ENCODE results near the gene WNK2. TPM values are rescaled to one million over a fixed set of nuclear protein-coding genes. Genes with fewer than 3 reads are reported as not detected.

The WNK2 gene
- total and polyA plus RNA-seq, 4 donors: 0.13 to 3.7 (median 2.9) TPM

- Histone ChIP-seq H3K36me3 (ENCODE audit: control insufficient read depth in 1 of 2, insufficient read depth in 2 of 2, low read length in 1 of 2) (no peaks in the 10 kb centered on the region), H3K27ac (ENCODE audit: low read depth in 1 of 2, low read length in 2 of 2) (no peak overlapping the region), H3K4me1 (ENCODE audit: control insufficient read depth in 1 of 2, insufficient read depth in 2 of 2, low read length in 2 of 2) (no peaks in the 10 kb centered on the region), H3K4me3 (ENCODE audit: low read length in 2 of 2) (no peak overlapping the region), H3K9me3 (ENCODE audit: control insufficient read depth, low read length) (no peaks in the 10 kb centered on the region), H3K27me3 (ENCODE audit: control insufficient read depth in 1 of 2, insufficient read depth in 2 of 2, low read length in 1 of 2) (no peaks in the 10 kb centered on the region)
- no peak for ATAC-seq (ENCODE audit: low FRiP score)
- DNase-seq: no peak
- 92% methylated on average over 11 of the region's 11 CpGs for WGBS, 2 donors
- intact Hi-C loops (cut with DNase I): no loop called here
These were observed 27.4 kb upstream of the WNK2 start for GRCh38 chr9:93156475-93157008.

- H3K36me3 ChIP-seq (ENCODE audit: control insufficient read depth in 1 of 2, insufficient read depth in 2 of 2, low read length in 1 of 2): no peaks in the 10 kb centered on the region
- H3K4me3 ChIP-seq (ENCODE audit: low read length in 2 of 2): no peak overlapping the region
- no peaks in the 10 kb centered on the region for H3K27me3 ChIP-seq (ENCODE audit: control insufficient read depth in 1 of 2, insufficient read depth in 2 of 2, low read length in 1 of 2)
- no peak overlapping the region for H3K27ac ChIP-seq (ENCODE audit: low read depth in 1 of 2, low read length in 2 of 2)
- DNase-seq (peak; percentile 89 to 94), ATAC-seq (ENCODE audit: low FRiP score) (peak; percentile 96)
- H3K9me3 ChIP-seq (ENCODE audit: control insufficient read depth, low read length): no peaks in the 10 kb centered on the region
- WGBS, 2 donors: 9 to 11% methylated on average over 19 of the region's 19 CpGs
- intact Hi-C loops (cut with DNase I): loop anchor here (1.0 to 10.0 kb wide), 3 partner anchors 143 to 405 kb away; no protein-coding TSS in a partner anchor
- no peaks in the 10 kb centered on the region for H3K4me1 ChIP-seq (ENCODE audit: control insufficient read depth in 1 of 2, insufficient read depth in 2 of 2, low read length in 2 of 2)
These were observed 24.1 kb upstream of the WNK2 start for GRCh38 chr9:93159601-93160471.

- H3K27ac ChIP-seq (ENCODE audit: low read depth in 1 of 2, low read length in 2 of 2): no peak overlapping the region
- WGBS, 2 donors: 64 to 65% methylated on average over 11 of the region's 11 CpGs
- no peak for ATAC-seq (ENCODE audit: low FRiP score)
These were observed 22.0 kb upstream of the WNK2 start for GRCh38 chr9:93161786-93162562.

GRCh38 chr9:93164085-93164484 is 19.9 kb upstream of the WNK2 start:
- DNase-seq: no peak
- no peaks in the 10 kb centered on the region for H3K27me3 ChIP-seq (ENCODE audit: control insufficient read depth in 1 of 2, insufficient read depth in 2 of 2, low read length in 1 of 2)
- no peak for ATAC-seq (ENCODE audit: low FRiP score)
- no peaks in the 10 kb centered on the region for H3K9me3 ChIP-seq (ENCODE audit: control insufficient read depth, low read length)
- no peaks in the 10 kb centered on the region for H3K4me1 ChIP-seq (ENCODE audit: control insufficient read depth in 1 of 2, insufficient read depth in 2 of 2, low read length in 2 of 2)
- H3K4me3 ChIP-seq (ENCODE audit: low read length in 2 of 2): no peak overlapping the region
- H3K36me3 ChIP-seq (ENCODE audit: control insufficient read depth in 1 of 2, insufficient read depth in 2 of 2, low read length in 1 of 2): no peaks in the 10 kb centered on the region
- no peak overlapping the region for H3K27ac ChIP-seq (ENCODE audit: low read depth in 1 of 2, low read length in 2 of 2)
- intact Hi-C loops (cut with DNase I): loop anchor here (10.0 kb wide), 1 partner anchor 401 kb away; no protein-coding TSS in a partner anchor
- 83 to 89% methylated on average over 13 of the region's 13 CpGs for WGBS, 2 donors

More at GRCh38 chr9:93161786-93162562, 22.0 kb upstream of the WNK2 start:
- intact Hi-C loops (cut with DNase I): loop anchor here (2.0 to 10.0 kb wide), 2 partner anchors 141 to 403 kb away; no protein-coding TSS in a partner anchor
- no peaks in the 10 kb centered on the region for H3K4me1 ChIP-seq (ENCODE audit: control insufficient read depth in 1 of 2, insufficient read depth in 2 of 2, low read length in 2 of 2)
- no peaks in the 10 kb centered on the region for H3K27me3 ChIP-seq (ENCODE audit: control insufficient read depth in 1 of 2, insufficient read depth in 2 of 2, low read length in 1 of 2)
- no peak for DNase-seq
- H3K36me3 ChIP-seq (ENCODE audit: control insufficient read depth in 1 of 2, insufficient read depth in 2 of 2, low read length in 1 of 2): no peaks in the 10 kb centered on the region
- H3K4me3 ChIP-seq (ENCODE audit: low read length in 2 of 2): no peak overlapping the region
- no peaks in the 10 kb centered on the region for H3K9me3 ChIP-seq (ENCODE audit: control insufficient read depth, low read length)

- no peak for ATAC-seq (ENCODE audit: low FRiP score)
These were observed 17.2 kb upstream of the WNK2 start for GRCh38 chr9:93166699-93167098.

GRCh38 chr9:93167185-93167584 is 16.8 kb upstream of the WNK2 start:
- Histone ChIP-seq H3K36me3 (ENCODE audit: control insufficient read depth in 1 of 2, insufficient read depth in 2 of 2, low read length in 1 of 2) (no peaks in the 10 kb centered on the region), H3K9me3 (ENCODE audit: control insufficient read depth, low read length) (no peaks in the 10 kb centered on the region), H3K27me3 (ENCODE audit: control insufficient read depth in 1 of 2, insufficient read depth in 2 of 2, low read length in 1 of 2) (no peaks in the 10 kb centered on the region), H3K27ac (ENCODE audit: low read depth in 1 of 2, low read length in 2 of 2) (no peak overlapping the region), H3K4me1 (ENCODE audit: control insufficient read depth in 1 of 2, insufficient read depth in 2 of 2, low read length in 2 of 2) (no peaks in the 10 kb centered on the region), H3K4me3 (ENCODE audit: low read length in 2 of 2) (no peak overlapping the region)
- intact Hi-C loops (cut with DNase I): loop anchor here (10.0 kb wide), 1 partner anchor 398 kb away; no protein-coding TSS in a partner anchor
- WGBS, 2 donors: 94 to 97% methylated on average over 6 of the region's 6 CpGs
- ATAC-seq (ENCODE audit: low FRiP score): no peak
- no peak for DNase-seq

More at GRCh38 chr9:93166699-93167098, 17.2 kb upstream of the WNK2 start:
- Histone ChIP-seq H3K27me3 (ENCODE audit: control insufficient read depth in 1 of 2, insufficient read depth in 2 of 2, low read length in 1 of 2) (no peaks in the 10 kb centered on the region), H3K9me3 (ENCODE audit: control insufficient read depth, low read length) (no peaks in the 10 kb centered on the region), H3K36me3 (ENCODE audit: control insufficient read depth in 1 of 2, insufficient read depth in 2 of 2, low read length in 1 of 2) (no peaks in the 10 kb centered on the region), H3K4me1 (ENCODE audit: control insufficient read depth in 1 of 2, insufficient read depth in 2 of 2, low read length in 2 of 2) (no peaks in the 10 kb centered on the region), H3K27ac (ENCODE audit: low read depth in 1 of 2, low read length in 2 of 2) (no peak overlapping the region), H3K4me3 (ENCODE audit: low read length in 2 of 2) (no peak overlapping the region)
- 78% methylated on average over 7 of the region's 7 CpGs for WGBS, 2 donors
- no peak for DNase-seq
- intact Hi-C loops (cut with DNase I): loop anchor here (10.0 kb wide), 1 partner anchor 398 kb away; no protein-coding TSS in a partner anchor

GRCh38 chr9:93167838-93168237 is 16.1 kb upstream of the WNK2 start:
- no peak for ATAC-seq (ENCODE audit: low FRiP score)
- H3K4me1 ChIP-seq (ENCODE audit: control insufficient read depth in 1 of 2, insufficient read depth in 2 of 2, low read length in 2 of 2): no peaks in the 10 kb centered on the region
- intact Hi-C loops (cut with DNase I): loop anchor here (10.0 kb wide), 1 partner anchor 397 kb away; no protein-coding TSS in a partner anchor

GRCh38 chr9:93168581-93168980 is 15.4 kb upstream of the WNK2 start:
- H3K27ac ChIP-seq (ENCODE audit: low read depth in 1 of 2, low read length in 2 of 2): no peak overlapping the region
- DNase-seq (no peak), ATAC-seq (ENCODE audit: low FRiP score) (no peak)
- no peaks in the 10 kb centered on the region for H3K36me3 ChIP-seq (ENCODE audit: control insufficient read depth in 1 of 2, insufficient read depth in 2 of 2, low read length in 1 of 2)
- H3K9me3 ChIP-seq (ENCODE audit: control insufficient read depth, low read length): no peaks in the 10 kb centered on the region
- no peaks in the 10 kb centered on the region for H3K27me3 ChIP-seq (ENCODE audit: control insufficient read depth in 1 of 2, insufficient read depth in 2 of 2, low read length in 1 of 2)
- H3K4me1 ChIP-seq (ENCODE audit: control insufficient read depth in 1 of 2, insufficient read depth in 2 of 2, low read length in 2 of 2): no peaks in the 10 kb centered on the region
- WGBS, 2 donors: 54 to 55% methylated on average over 5 of the region's 5 CpGs
- intact Hi-C loops (cut with DNase I): loop anchor here (10.0 kb wide), 1 partner anchor 396 kb away; no protein-coding TSS in a partner anchor
- H3K4me3 ChIP-seq (ENCODE audit: low read length in 2 of 2): no peak overlapping the region

More at GRCh38 chr9:93167838-93168237, 16.1 kb upstream of the WNK2 start:
- Histone ChIP-seq H3K27ac (ENCODE audit: low read depth in 1 of 2, low read length in 2 of 2) (no peak overlapping the region), H3K36me3 (ENCODE audit: control insufficient read depth in 1 of 2, insufficient read depth in 2 of 2, low read length in 1 of 2) (no peaks in the 10 kb centered on the region), H3K9me3 (ENCODE audit: control insufficient read depth, low read length) (no peaks in the 10 kb centered on the region), H3K27me3 (ENCODE audit: control insufficient read depth in 1 of 2, insufficient read depth in 2 of 2, low read length in 1 of 2) (no peaks in the 10 kb centered on the region), H3K4me3 (ENCODE audit: low read length in 2 of 2) (no peak overlapping the region)
- no peak for DNase-seq
- WGBS, 2 donors: 81% methylated on average over 4 of the region's 4 CpGs
